Right lobe of liver (tissue), 4 donors: ENCODE results near the gene MACROD1.

Source experiments
- CTCF ChIP-seq, 4 donors: fragments of 200-600 bp in 3 of 4; fragments of 450-650 bp in 1 of 4; IDR thresholded peaks; one replicate each; pipeline versions ENCODE4 v1.5.1 to v1.8.0; 2016 to 2022; ENCODE audit warnings: antibody characterized with exemption in 4 of 4, mild to moderate bottlenecking in 2 of 4
- POLR2A ChIP-seq: fragments of 450-650 bp; IDR thresholded peaks from one replicate; pipeline ENCODE4 v1.6.1; 2017; ENCODE audit warnings: antibody characterized with exemption, mild to moderate bottlenecking
- donor health status: DM: no; HTN: no; CAD: no.
- donor health status: DM: no; HTN: no; CAD: no.
- donor health status: DM: no; HTN: yes; CAD: no.

- TF ChIP-seq POLR2A: no peak
- no peak for TF ChIP-seq CTCF (IDR thresholded peaks at IDR 0.05)
These were observed 13.2 kb upstream of the MACROD1 start for GRCh38 chr11:64178951-64179639.
